HL-60 (cell line): ENCODE measurements around the gene SLC17A5.
"Not testable (repeated sequence)": the region's sequence is repeated elsewhere in the genome, so short reads cannot be mapped to it uniquely, and the experiment has no call there.

ENCODE experiments used
- DNase-seq, 2 experiments: peaks; one replicate each; pipeline ENCODE4 v3.0.0-alpha.2; 2010 to 2020; ENCODE audit warnings: low read depth in 1 of 2, low spot score in 1 of 2
- H3K27ac ChIP-seq: fragments of 250-450 bp; sonication (Bioruptor Pico); replicated peaks from 2 replicates; pipeline ENCODE4 v1.5.1; 2020; ENCODE audit warnings: mild to moderate bottlenecking, moderate library complexity
- H3K27me3 ChIP-seq: fragments of 250-450 bp; sonication (Bioruptor Pico); 2 replicates; pipeline ENCODE4 v1.5.1; 2021; ENCODE audit warnings: mild to moderate bottlenecking, moderate library complexity; ENCODE audit not compliant: insufficient read depth, poor library complexity, severe bottlenecking
- H3K4me3 ChIP-seq: replicated peaks from 2 replicates; pipeline ENCODE4 v1.5.1; 2011; ENCODE audit warnings: mild to moderate bottlenecking, control low read depth, low read length; ENCODE audit not compliant: insufficient read depth
- GABPA ChIP-seq: IDR thresholded peaks from 2 replicates; pipeline ENCODE4 v1.6.1; 2012; ENCODE audit warnings: low read depth
- POLR2AphosphoS5 ChIP-seq: IDR thresholded peaks from 2 replicates; pipeline ENCODE4 v1.6.1; 2012; ENCODE audit warnings: low read depth
- SPI1 ChIP-seq: IDR thresholded peaks from 2 replicates; pipeline ENCODE4 v1.6.1; 2012; ENCODE audit warnings: low read depth, mild to moderate bottlenecking, borderline replicate concordance
- TF ChIP-seq, protein P1 (sequence below): IDR thresholded peaks from one replicate; pipeline ENCODE4 v1.5.1; 2011; ENCODE audit warnings: low read length, control low read depth, inconsistent platforms; ENCODE audit not compliant: insufficient read depth
- TF ChIP-seq, protein P2 (sequence below): IDR thresholded peaks from 2 replicates; pipeline ENCODE4 v1.6.1; 2012; ENCODE audit warnings: low read depth; ENCODE audit not compliant: insufficient replicate concordance

SLC17A5 gene

DNA sequence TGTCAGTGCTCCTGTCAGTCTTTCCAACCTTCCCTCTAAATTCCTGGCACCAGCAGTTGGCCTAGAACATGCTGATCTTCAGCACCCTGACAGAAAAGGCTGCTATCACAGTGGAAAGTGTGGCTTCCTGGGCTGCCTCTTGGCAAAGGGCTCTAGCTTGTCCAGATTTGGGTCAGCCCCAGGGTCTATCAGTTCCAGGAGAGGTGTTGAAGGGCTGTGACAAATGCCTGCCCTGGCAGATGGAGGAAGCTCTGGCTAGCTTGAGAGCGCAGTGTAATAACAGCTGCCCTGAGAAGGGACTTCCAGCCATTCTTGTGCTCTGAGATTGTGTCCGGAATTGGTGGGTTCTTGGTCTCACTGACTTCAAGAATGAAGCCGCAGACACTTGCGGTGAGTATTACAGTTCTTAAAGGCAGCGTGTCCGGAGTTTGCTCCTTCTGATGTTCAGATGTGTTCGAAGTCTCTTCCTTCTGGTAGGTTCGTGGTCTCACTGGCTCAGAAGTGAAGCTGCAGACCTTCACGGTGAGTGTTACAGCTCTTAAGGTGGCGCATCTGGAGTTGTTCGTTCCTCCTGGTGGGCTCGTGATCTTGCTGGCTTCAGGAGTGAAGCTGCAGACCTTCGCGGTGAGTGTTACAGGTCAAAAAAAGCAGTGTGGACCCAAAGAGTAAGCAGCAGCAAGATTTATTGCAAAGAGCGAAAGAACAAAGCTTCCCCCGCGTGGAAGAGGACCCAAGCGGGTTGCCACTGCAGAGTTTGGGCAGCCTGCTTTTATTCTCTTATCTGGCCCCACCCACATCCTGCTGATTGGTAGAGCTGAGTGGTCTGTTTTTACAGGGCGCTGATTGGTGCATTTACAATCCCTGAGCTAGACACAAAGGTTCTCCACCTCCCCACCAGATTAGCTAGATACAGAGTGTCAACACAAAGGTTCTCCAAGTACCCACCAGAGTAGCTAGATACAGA is 82.3 kb downstream of the SLC17A5 start:
- H3K27me3 ChIP-seq, DNase-seq, H3K4me3 ChIP-seq, H3K27ac ChIP-seq: not testable (repeated sequence)

DNA sequence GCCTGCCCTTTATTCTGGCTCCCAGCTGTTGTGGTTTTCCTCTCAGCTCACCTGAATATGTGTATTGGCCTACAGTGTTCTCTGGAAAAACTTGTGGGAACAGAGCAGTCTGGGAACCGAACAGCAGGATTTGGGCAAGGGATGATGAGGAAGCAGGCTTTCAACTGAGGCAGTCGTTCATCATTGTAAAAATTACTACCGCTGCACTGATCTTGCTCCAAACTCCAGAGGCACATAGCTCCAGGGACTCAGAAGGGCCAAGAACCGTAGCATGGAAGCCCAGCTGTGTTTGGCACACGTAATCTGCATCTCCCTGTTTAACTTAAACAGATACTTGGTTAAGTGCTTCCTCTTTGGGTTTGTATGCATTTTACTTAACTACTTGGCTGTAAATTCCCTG is 84.7 kb downstream of the SLC17A5 start:
- no peak overlapping the region for H3K4me3 ChIP-seq
- no peaks in the 10 kb centered on the region for H3K27me3 ChIP-seq
- no peak for DNase-seq
- H3K27ac ChIP-seq = no peak overlapping the region
- TF ChIP-seq POLR2AphosphoS5 = no peak
- no peak for TF ChIP-seq GABPA
- TF ChIP-seq, protein P1, sequence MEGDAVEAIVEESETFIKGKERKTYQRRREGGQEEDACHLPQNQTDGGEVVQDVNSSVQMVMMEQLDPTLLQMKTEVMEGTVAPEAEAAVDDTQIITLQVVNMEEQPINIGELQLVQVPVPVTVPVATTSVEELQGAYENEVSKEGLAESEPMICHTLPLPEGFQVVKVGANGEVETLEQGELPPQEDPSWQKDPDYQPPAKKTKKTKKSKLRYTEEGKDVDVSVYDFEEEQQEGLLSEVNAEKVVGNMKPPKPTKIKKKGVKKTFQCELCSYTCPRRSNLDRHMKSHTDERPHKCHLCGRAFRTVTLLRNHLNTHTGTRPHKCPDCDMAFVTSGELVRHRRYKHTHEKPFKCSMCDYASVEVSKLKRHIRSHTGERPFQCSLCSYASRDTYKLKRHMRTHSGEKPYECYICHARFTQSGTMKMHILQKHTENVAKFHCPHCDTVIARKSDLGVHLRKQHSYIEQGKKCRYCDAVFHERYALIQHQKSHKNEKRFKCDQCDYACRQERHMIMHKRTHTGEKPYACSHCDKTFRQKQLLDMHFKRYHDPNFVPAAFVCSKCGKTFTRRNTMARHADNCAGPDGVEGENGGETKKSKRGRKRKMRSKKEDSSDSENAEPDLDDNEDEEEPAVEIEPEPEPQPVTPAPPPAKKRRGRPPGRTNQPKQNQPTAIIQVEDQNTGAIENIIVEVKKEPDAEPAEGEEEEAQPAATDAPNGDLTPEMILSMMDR = no peak
- TF ChIP-seq, protein P2, sequence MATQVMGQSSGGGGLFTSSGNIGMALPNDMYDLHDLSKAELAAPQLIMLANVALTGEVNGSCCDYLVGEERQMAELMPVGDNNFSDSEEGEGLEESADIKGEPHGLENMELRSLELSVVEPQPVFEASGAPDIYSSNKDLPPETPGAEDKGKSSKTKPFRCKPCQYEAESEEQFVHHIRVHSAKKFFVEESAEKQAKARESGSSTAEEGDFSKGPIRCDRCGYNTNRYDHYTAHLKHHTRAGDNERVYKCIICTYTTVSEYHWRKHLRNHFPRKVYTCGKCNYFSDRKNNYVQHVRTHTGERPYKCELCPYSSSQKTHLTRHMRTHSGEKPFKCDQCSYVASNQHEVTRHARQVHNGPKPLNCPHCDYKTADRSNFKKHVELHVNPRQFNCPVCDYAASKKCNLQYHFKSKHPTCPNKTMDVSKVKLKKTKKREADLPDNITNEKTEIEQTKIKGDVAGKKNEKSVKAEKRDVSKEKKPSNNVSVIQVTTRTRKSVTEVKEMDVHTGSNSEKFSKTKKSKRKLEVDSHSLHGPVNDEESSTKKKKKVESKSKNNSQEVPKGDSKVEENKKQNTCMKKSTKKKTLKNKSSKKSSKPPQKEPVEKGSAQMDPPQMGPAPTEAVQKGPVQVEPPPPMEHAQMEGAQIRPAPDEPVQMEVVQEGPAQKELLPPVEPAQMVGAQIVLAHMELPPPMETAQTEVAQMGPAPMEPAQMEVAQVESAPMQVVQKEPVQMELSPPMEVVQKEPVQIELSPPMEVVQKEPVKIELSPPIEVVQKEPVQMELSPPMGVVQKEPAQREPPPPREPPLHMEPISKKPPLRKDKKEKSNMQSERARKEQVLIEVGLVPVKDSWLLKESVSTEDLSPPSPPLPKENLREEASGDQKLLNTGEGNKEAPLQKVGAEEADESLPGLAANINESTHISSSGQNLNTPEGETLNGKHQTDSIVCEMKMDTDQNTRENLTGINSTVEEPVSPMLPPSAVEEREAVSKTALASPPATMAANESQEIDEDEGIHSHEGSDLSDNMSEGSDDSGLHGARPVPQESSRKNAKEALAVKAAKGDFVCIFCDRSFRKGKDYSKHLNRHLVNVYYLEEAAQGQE = no peak
- no peak for TF ChIP-seq SPI1

GRCh38 chr6:73566954-73567591 is 86.7 kb downstream of the SLC17A5 start:
- Histone ChIP-seq H3K27ac (no peak overlapping the region), H3K4me3 (no peak overlapping the region), H3K27me3 (no peaks in the 10 kb centered on the region)
- TF ChIP-seq POLR2AphosphoS5 (no peak), SPI1 (no peak), GABPA (no peak)
- TF ChIP-seq, protein P2 = no peak
- TF ChIP-seq, protein P1 = no peak
- peak; percentile 25 to 70 for DNase-seq

DNA sequence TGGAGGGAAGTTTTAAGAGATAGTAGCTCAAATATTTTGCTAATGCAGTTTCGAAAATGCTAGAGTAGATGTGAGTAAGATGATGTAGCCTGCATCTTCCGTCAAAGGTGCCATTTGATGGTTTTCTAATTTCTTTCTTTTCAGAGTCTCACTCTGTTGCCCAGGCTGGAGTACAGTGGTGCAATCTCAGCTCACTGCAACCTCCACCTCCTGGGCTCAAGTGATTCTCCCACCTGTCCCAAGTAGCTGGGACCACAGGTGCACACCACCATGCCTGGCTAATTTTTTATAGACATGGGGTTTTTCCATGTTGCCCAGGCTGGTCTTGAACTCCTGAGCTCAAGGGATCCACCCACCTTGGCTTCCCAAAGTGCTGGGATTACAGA is 87.3 kb downstream of the SLC17A5 start:
- not testable (repeated sequence) for H3K4me3 ChIP-seq, H3K27me3 ChIP-seq, DNase-seq, H3K27ac ChIP-seq
